CD4-positive, alpha-beta T cell treated with Interleukin-10 for 1 hour (primary cell): ENCODE measurements around the gene SLC30A1.
A peak's percentile ranks its signal among the peaks of the same experiment; 100 is the strongest.

Experiments
- DNase-seq: peaks from one replicate; pipeline ENCODE4 v3.0.0-alpha.2; 2020

The SLC30A1 gene

GRCh38 chr1:211607754-211608473 is 29.0 kb upstream of the SLC30A1 start:
- DNase-seq = no peak

GRCh38 chr1:211606914-211607753 is 28.2 kb upstream of the SLC30A1 start:
- DNase-seq = peak; percentile 21

GRCh38 chr1:211606332-211606913 is 27.5 kb upstream of the SLC30A1 start:
- no peak for DNase-seq

GRCh38 chr1:211605603-211606331 is 26.8 kb upstream of the SLC30A1 start:
- no peak for DNase-seq

- no peak for DNase-seq
Observed at GRCh38 chr1:211605034-211605433, 26.1 kb upstream of the SLC30A1 start.

GRCh38 chr1:211604548-211604947 is 25.6 kb upstream of the SLC30A1 start:
- no peak for DNase-seq

GRCh38 chr1:211603713-211604112 is 24.8 kb upstream of the SLC30A1 start:
- no peak for DNase-seq

GRCh38 chr1:211603191-211603701 is 24.3 kb upstream of the SLC30A1 start:
- DNase-seq = no peak

- DNase-seq = no peak
Observed at GRCh38 chr1:211601982-211602670, 23.2 kb upstream of the SLC30A1 start.

- no peak for DNase-seq
Observed at GRCh38 chr1:211601159-211601558, 22.2 kb upstream of the SLC30A1 start.

- DNase-seq = no peak
Observed at GRCh38 chr1:211599250-211599649, 20.3 kb upstream of the SLC30A1 start.

- DNase-seq = no peak
Observed at GRCh38 chr1:211598514-211598913, 19.6 kb upstream of the SLC30A1 start.

- DNase-seq = no peak
Observed at GRCh38 chr1:211596418-211597181, 17.6 kb upstream of the SLC30A1 start.

- no peak for DNase-seq
Observed at GRCh38 chr1:211595419-211595818, 16.5 kb upstream of the SLC30A1 start.

- DNase-seq = no peak
Observed at GRCh38 chr1:211591980-211592493, 13.1 kb upstream of the SLC30A1 start.

- no peak for DNase-seq
Observed at GRCh38 chr1:211589782-211590721, 11.1 kb upstream of the SLC30A1 start.

GRCh38 chr1:211588711-211589110 is 9.8 kb upstream of the SLC30A1 start:
- no peak for DNase-seq

- DNase-seq = no peak
Observed at GRCh38 chr1:211587123-211587522, 8.2 kb upstream of the SLC30A1 start.

GRCh38 chr1:211586538-211586937 is 7.6 kb upstream of the SLC30A1 start:
- no peak for DNase-seq
